Activated T-cell treated with anti-CD3 and anti-CD28 coated beads for 48 hours (primary cell): Measurements from ENCODE around the gene USP13.

Source experiments
- DNase-seq: peaks from one replicate; pipeline ENCODE4 v3.0.0-alpha.2; 2020; ENCODE audit warnings: low read depth

Gene USP13

GRCh38 chr3:179796421-179796820, 143.6 kb downstream of the USP13 start:
- DNase-seq = no peak

DNA sequence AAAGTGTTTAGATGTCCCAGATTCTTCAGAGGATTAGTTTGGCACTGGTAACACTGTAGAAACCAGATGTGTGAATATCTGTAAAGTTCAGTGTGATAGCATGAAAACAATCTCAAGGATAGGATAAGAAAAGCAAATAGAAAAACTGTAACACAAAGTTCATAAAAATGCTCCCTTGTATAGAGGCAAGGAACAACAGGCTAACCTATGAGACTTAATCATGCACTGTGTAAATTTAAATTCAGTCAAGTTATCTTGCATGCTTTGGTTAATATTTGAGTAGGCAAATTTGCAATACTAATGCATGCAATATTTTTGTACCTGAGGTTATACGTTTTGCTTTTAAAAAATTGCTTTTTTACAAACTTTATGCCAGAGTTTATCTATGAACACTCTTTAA, 144.4 kb downstream of the USP13 start:
- no peak for DNase-seq

DNA sequence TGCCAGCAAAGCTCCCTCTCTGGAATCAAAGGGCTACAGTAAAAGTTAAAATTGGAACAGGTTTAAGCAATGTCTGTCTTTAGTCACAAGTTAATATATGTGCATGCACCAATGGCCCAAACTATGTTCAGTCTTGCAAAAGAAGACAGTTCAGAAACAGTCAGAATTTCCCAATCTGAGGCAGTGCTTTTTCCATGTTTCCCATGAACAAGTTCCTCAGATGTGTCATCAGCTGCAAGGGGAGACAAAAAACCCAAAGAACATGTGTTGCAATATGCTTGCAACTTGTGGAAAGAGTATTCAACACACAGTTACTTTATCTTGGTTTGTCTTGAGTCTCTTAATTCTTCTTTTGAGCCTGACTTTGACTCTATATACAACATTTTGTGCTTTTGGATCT, 148.4 kb downstream of the USP13 start:
- DNase-seq = no peak

DNA sequence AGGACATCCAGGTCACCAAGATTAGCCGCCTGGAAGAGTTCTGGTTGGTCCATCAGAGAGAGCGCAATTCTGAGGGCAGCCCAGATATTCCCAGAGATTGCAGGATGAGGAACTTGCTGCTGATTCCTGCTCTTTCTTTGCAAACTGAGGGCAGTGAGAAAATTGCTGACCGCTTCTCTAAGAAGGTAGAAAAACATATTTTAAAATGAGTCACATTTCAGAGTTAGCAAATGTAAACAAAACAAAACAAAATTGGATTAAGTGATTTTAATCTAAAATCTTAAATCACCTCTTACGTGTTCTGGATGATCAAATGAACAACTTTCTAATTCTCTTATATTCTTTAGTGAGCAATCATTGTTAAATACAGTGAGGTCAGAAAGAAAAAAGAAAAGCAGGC, 149.0 kb downstream of the USP13 start:
- DNase-seq = no peak

DNA sequence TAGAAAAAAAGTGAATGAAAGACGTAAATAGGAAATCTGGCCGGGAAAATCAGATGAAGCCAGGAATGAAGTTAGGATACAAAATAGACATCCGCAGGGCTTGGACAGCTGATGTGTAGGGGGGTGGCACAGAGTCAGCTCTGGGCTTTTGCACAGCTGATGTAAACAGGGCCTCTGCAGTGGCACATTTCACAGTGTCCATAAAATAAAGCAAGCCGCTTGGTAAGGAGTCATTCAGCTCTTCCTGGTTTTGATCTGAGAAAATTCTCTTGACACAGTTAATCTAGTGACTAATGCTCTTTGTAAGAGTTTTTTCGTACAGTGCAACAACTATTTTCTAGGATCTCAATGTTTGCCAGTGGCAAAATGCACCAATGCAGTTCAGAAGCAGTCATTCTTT, 153.3 kb downstream of the USP13 start:
- no peak for DNase-seq

DNA sequence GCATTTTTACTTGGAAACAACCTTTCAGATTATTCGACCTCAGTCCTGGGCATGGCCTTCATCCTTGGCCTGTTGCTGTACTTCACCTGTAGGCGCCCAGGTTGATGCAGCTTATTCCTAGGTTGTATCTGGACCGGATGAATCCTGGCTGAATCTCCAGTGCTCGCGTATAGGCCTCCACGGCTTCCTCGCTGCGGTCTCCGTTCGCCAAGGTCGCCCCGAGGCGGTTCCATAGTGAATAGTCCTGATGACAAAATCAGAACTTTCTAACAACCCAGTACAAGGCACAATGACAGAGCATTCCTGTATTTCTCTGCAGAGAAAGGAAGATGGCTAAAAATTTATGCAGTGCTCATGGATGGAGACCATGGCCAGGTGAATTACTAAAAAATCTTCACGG, 154.7 kb downstream of the USP13 start:
- no peak for DNase-seq

- DNase-seq = no peak
These were observed 156.8 kb downstream of the USP13 start for GRCh38 chr3:179809639-179810038.

- no peak for DNase-seq
These were observed 158.7 kb downstream of the USP13 start for GRCh38 chr3:179811321-179812095.

DNA sequence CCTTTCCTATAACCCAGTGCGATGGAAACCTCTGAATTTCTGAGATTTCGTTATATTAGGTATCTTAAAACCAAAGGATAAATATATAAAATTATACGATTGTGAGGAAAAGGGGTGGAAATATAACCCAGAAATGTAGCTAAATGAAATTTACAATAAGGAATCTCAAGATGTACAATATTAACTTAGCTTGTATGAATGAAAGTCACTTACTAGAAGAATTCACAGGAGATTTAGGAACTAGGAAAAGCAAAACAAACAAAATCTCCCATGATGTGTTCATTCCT, 159.2 kb downstream of the USP13 start:
- no peak for DNase-seq

- DNase-seq = no peak
These were observed 166.5 kb downstream of the USP13 start for GRCh38 chr3:179819379-179819778.

GRCh38 chr3:179822296-179822695, 169.5 kb downstream of the USP13 start:
- DNase-seq = no peak

GRCh38 chr3:179825527-179826246, 172.8 kb downstream of the USP13 start:
- DNase-seq = no peak

GRCh38 chr3:179826247-179826637, 173.4 kb downstream of the USP13 start:
- DNase-seq = no peak

DNA sequence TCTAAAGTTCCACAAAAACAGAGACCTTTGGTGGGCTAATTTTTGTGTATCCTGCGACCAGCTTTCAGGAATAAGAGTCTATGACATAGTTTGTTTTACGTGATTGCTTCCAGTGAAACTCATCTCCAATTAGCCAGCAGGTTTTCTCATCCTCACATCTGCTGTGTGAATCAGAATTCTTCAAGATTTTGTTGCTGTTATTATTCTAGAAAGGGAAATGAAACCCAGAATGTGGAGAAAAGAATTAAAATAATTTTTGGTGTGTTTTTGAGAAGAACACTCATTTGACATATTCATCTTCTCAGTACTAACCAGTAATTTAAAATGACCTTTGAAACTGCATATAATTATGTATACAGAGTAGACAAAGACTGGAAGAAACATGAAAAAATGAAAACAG, 175.9 kb downstream of the USP13 start:
- DNase-seq = no peak

DNA sequence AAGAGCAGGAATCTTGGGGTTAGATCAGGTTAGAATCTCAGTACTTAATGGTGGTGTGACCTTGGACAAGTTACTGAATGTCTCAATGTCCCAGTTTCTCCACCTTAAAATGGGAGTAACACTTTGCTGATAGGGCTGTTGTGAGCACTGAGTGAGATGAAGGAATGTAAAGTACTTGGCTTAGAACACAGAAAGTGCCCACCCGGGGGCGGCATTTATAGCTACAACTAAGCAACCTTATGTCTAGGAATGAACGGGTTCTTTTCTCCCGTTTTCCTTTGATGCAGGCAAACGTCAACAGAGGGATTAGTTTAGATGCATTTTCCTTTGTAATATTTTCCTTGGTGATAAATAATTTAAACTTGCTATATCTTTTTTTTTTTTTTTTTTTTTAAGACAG, 176.6 kb downstream of the USP13 start:
- DNase-seq = no peak

DNA sequence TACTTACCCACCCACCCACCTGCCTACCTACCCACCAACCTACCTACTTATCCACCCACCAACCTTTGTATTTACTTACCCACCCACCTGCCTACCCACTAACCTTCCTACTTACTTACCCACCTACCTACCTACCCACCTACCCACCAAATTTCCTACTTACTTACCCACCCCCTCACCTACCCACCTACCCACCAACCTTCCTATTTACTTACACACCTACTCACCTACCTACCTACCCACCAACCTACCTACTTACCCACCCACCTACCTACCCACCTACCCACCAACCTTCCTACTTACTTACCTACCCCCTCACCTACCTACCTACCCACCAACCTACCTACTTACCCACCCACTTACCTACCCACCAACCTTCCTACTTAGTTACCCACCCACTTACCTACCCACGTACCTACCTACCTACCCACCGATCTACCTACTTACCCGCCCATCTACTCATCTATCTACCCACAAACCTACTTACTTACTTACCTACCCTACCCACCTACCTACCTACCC, 179.6 kb downstream of the USP13 start:
- no peak for DNase-seq

- no peak for DNase-seq
These were observed 180.5 kb downstream of the USP13 start for GRCh38 chr3:179833294-179833693.

GRCh38 chr3:179837374-179837773, 184.5 kb downstream of the USP13 start:
- DNase-seq = no peak
